HG02973 (cell line): Measurements from ENCODE around the gene FNDC3B.

Source experiments
- ATAC-seq: cut with Tn5 transposase; IDR thresholded peaks from one replicate; pipeline ENCODE4 v1.9.1; 2021; ENCODE audit warnings: moderate library complexity; ENCODE audit not compliant: unreplicated experiment

The FNDC3B gene

DNA sequence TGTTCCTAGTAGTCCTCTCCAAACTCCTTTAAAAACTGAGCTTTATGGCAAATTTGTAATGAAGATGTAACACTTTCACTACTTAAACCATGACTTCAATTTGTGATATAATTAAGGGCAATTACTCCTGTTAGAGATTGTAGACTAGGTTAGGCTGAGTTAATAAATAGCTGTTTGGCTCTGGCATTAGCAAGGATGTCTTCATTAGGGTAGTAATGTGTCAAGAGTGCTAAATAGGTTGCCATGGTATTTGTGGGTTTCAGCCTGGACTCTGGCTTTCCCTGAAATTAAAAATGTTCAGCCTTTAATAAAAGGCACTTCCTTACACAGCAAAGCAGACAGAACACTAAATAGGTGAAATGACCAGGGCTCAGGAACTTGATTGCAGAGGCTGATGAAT is 337.0 kb downstream of the FNDC3B start:
- ATAC-seq = no peak

GRCh38 chr3:172376881-172377280 is 337.5 kb downstream of the FNDC3B start:
- no peak for ATAC-seq

DNA sequence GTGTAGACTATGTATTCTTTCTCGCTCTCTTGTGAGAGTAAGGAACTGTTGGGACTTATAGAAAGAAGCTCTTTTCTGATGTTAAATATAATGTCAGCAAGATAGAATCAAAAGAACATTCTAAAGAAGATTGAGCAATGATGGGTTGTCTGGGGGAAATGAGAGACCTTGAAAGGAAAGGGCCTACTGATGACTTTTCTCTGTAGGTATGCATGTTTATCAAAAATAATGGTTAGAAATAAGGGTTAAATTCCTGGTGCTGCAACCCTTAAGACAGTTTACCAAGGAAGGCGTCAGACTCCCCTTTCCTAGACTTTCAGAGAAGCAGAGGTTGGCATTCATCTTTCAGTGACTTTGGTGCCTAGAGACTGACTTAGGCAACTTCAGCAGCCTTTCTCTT is 339.1 kb downstream of the FNDC3B start:
- ATAC-seq = no peak

DNA sequence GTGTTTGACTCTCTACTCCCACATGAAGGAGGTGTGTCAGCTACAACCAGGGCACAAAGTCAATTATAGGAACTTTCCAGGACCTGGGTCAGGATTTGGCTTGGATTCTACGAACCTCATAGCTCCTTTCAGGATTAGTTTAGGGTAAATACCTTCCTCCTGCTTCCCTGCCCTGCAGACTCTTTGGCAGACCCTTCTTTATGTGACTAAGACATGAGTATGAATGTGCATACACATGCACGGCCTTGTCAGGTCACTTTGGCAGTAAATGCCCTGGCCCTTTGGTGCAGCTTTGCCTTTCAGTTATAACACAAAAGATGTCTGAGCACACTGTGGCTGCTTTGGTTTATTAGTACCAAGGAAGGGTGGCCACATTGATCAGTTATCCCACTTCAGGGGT is 340.0 kb downstream of the FNDC3B start:
- ATAC-seq = no peak

DNA sequence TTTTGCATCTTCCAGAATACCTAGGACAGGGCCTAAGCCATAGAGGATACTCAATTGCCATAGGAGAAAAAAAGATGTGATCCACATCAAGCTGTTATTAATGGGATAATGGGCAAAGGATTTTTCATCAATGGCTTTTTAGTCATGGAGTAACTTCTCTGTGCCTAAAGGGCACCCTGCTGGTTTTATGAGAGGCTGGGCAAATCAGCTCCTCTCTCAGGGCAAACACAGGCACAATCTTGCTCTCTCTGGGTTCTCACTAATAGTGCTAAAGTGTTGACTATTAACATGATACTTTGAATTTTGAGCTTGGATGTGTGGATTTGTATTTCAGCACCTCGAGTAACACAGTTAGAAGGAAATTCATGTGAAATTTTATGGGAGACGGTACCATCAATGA is 341.3 kb downstream of the FNDC3B start:
- no peak for ATAC-seq

- no peak for ATAC-seq
Observed at GRCh38 chr3:172383306-172383796, 344.0 kb downstream of the FNDC3B start.

GRCh38 chr3:172384836-172385235 is 345.5 kb downstream of the FNDC3B start:
- ATAC-seq = no peak

DNA sequence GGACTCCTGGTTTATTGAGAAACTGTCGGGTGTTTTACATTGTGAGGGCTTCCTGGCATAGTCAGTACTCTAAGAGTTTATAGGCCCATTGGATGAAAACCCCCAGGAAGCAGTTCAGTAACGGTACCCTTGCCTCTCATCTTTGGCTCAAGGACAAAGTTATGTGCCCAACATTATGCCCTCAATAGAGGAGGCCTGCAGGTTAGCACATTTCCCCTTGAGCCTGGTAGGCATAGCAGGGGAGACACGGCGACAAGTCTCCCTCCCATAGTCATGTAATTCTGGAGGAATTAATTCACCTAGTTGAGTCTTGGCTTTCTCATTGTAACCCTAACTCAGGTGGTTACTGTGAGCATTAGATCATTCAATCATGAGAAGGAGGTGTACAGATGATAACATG is 348.4 kb downstream of the FNDC3B start:
- ATAC-seq = no peak

DNA sequence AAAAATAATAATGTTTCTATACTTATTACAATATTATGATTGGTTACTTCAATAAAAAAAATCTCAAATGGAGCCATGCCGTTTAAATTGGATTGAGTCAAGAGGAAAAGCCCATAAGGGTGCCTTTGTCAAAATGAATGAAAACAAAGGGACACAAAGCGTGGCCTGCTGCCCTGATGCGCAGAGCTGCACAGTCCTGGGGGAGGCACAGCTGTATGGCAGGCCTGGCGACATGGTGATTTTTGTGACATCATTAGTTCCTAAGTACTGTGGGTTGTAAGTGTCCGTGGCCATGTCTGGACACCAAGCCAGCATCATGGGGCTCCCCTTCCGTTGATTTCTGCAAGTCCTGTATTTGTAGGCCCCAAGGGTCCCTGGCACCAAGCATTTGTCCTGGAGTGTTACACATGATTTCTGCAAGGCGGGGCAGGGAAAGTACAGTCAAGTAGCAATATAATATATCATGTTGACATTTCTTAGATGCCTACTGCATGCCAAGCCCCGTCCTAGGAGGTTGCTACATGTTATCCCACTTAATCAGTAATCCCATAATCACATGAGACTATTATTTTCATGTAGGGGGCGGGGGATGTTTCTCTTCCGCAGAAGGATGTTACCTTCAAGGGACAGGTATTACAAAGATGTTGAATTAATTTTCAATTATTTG is 349.2 kb downstream of the FNDC3B start:
- no peak for ATAC-seq

DNA sequence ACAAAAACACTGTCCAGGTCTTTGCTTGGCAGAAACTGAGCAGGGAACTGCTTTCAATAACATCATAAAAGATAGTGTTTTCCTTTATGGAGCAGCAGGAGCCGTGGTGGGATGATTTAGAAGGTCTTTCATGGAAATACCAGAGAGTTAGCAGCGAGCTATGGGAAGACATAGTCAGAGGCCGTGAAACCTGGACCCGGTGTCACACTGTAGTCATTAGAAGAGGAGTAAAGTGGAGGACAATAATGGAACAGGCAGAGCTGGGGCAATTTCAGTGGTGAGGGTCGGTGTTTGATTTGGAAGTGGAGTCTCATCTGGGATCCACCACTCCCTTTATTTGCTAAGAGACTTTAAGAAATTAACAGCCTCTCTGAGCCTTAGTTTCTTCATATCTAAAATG is 351.4 kb downstream of the FNDC3B start:
- ATAC-seq = no peak

- no peak for ATAC-seq
Observed at GRCh38 chr3:172391592-172392302, 352.4 kb downstream of the FNDC3B start.

DNA sequence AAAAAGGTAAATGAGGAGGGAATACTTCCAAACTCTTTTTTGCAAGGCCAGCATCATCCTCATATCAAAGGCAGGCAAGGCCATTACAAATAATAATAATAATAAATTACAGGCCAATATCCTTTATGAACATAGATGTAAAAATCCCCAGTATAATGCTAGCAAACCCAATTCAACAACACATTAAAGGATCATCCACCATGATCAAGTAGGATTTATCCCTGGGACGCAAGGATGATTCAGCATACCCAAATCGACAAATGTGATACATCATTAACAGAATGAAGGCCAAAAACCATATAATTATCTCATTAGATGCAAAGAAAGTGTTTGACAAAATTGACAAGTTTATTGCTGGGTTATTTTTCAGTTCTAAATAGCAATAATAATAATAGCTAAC is 355.3 kb downstream of the FNDC3B start:
- no peak for ATAC-seq

DNA sequence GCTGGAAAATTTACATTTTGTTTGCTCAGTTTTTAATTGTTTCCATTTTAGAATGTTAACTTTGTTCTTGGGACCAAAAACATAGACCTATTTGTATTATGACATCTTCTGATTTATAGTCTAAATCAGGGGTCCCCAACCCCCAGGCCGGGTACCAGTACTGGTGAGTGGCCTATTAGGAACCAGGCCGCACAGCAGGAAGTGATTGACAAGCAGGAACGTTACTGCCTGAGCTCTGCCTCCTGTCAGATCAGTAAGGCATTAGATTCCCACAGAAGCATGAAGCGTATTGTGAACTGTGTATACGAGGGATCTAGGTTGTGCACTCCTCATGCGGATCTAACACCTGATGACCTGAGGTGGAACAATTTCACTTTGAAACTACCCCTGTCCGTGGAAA is 357.0 kb downstream of the FNDC3B start:
- ATAC-seq = no peak

DNA sequence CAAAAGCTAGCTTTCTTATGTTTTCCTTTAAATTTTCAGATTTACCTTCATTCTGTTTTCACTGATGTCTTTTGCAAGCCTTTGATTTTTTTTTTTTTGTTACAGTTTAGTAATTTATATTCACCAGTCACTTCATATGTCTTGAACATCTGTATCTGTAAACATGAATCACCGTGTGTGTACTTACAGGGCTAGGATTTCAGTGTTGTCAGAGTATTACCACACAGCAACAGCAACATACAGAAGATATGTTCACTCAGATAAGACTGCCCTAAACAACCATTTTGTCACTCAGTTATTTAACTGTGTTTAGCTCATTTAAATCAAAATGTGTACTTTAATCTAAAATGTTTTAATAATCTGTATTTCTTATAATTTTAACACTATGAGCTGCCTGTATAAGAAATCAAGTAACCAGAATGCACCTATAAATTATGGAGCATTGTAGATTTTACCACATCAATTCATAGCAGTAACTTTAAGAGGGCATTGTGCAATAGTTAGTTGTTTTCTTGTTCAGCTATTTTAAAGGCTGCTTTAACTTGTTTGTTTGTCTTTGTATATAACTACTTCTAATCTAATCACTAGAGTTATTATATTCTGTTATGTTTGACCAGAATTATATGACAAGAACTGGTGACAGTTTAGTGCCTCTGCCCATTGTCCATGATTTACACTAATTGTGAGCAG is 358.5 kb downstream of the FNDC3B start:
- no peak for ATAC-seq

DNA sequence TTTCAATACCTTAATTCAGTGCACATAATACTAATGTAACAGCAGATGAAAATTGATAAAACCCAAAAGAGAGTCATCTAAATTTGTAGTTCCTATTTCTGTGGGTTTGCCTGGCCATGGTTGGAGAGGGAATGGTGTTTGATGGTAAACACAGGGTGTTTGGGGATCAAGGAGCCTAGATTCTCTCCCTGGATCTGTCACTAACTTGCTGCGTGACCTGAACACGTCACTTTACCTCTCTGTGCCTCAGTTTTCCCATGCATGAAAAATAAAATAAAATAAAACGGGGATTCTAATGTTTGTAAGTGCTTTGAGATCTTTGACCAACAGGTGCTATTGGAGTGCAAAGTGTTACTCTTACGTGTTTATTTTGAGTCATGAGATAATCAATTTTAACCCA is 359.1 kb downstream of the FNDC3B start:
- ATAC-seq = no peak

DNA sequence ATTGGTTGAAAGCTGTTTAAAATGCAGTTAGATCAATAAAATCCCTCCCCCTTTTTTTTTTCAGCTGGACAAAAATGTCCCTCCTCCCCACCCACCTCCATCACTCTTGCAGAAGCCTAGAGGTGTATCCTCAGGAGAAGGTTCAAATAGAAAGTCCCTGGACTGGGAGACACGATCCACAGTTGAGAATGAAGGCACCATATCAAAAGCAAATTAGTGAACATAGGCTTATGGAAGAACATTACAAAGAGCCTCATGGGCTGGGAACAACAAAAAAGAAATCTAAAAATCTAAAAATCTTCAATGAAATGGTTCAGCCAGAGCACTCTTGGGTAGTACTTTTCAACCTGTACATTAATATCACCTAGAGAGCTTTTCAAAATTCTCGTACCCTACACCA is 362.7 kb downstream of the FNDC3B start:
- no peak for ATAC-seq

GRCh38 chr3:172402892-172403643 is 363.7 kb downstream of the FNDC3B start:
- ATAC-seq = no peak

DNA sequence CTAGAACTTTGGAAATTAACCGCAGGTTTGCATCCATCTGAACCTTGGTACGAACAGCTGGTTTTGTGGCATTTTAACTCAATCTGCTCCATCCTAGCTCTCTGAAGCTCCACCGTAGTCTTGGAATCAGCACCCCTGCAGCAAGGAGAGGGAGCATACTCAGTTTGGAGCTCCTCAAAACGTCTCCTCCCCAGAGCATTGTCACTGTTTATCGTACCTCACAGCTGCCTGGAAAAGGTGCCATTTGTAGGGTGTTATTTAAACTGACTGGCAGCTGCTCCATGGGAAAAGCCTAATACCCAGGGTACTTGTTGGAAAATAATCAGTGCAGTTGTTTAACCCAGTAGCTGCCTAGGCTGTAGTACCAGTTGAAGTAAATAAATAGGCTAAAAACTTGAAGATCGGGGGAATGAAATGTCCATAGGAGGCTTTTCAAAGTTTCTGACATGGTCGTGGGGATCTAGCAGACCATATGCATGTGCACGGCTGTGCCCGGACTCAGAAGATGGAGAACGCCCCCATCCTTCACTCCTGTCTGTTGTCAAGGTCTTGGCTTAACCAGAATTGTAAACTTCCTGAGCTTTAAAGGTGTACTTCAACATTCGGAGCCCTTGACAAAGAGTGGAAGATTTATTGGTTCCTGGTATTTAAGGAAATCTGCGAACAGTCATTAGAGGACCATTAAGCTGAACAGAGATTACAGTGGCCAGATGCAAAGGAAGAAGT is 365.0 kb downstream of the FNDC3B start:
- ATAC-seq = no peak

GRCh38 chr3:172405914-172406313 is 366.5 kb downstream of the FNDC3B start:
- ATAC-seq = no peak

DNA sequence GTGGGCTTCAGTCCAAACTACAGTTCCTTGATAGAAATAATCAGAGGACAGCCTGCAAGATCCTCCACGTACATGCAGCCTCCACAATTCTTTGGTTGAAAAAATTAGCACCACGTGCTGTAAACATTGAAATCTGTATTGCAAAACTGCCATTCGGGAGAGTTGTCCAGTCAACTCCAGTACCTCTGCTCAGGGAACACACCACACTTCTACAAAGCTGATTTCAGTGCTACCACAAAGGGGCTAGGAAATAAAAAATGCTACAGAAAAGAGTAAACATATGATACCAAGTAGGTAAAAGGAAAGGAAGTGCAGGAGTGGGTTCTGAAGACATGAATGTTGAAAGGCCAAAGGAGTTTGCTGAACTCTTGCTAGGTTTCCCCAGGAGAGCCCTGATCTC is 368.5 kb downstream of the FNDC3B start:
- ATAC-seq = no peak
